MG63 (cell line): ENCODE data around the gene PRDX2. TPM values are rescaled to one million over a fixed set of nuclear protein-coding genes. Genes with fewer than 3 reads are reported as not detected.

Source experiments
- DNase-seq: peaks from one replicate; pipeline ENCODE4 v3.0.0-alpha.2; 2020
- H3K27me3 ChIP-seq: fragments of 250-450 bp; sonication (Bioruptor Pico); 2 replicates; pipeline ENCODE4 v1.5.1; 2020; ENCODE audit warnings: mild to moderate bottlenecking, moderate library complexity
- H3K36me3 ChIP-seq: fragments of 250-450 bp; sonication (Bioruptor Pico); 2 replicates; pipeline ENCODE4 v1.5.1; 2020; ENCODE audit warnings: mild to moderate bottlenecking, moderate library complexity
- H3K4me3 ChIP-seq: fragments of 250-450 bp; sonication (Bioruptor Pico); 2 replicates; pipeline ENCODE4 v1.5.1; 2020; ENCODE audit warnings: mild to moderate bottlenecking, moderate library complexity
- H3K9me3 ChIP-seq: fragments of 250-450 bp; sonication (Bioruptor Pico); 2 replicates; pipeline ENCODE4 v1.5.1; 2020; ENCODE audit warnings: mild to moderate bottlenecking, moderate library complexity
- total RNA-seq: library from RNA; depleted of rRNA; stranded (reverse); fragments of >200 nt; shearing (Covaris generic); gene quantifications from 2 replicates; pipeline ENCODE4 v1.2.3, GENCODE V29; 2014; ENCODE audit warnings: low replicate concordance

The PRDX2 gene
- total RNA-seq, 1 experiment from 2014 or later = 325 TPM

GRCh38 chr19:12788042-12788681 is 13.4 kb downstream of the PRDX2 start:
- no peak for DNase-seq
- Histone ChIP-seq H3K27me3 (no peaks in the 10 kb centered on the region), H3K9me3 (no peaks in the 10 kb centered on the region), H3K4me3 (peak overlapping the region; percentile 37), H3K36me3 (peaks cover 14% of the 10 kb centered on the region)

- no peak for DNase-seq
- no peak overlapping the region for H3K4me3 ChIP-seq
- no peaks in the 10 kb centered on the region for H3K27me3 ChIP-seq
- peaks cover 7% of the 10 kb centered on the region for H3K36me3 ChIP-seq
- no peaks in the 10 kb centered on the region for H3K9me3 ChIP-seq
These were observed 14.1 kb downstream of the PRDX2 start for GRCh38 chr19:12787458-12787857.

GRCh38 chr19:12786952-12787351 is 14.6 kb downstream of the PRDX2 start:
- no peaks in the 10 kb centered on the region for H3K27me3 ChIP-seq
- no peaks in the 10 kb centered on the region for H3K9me3 ChIP-seq
- H3K36me3 ChIP-seq = peaks cover 2% of the 10 kb centered on the region
- DNase-seq = no peak
- H3K4me3 ChIP-seq = no peak overlapping the region

- Histone ChIP-seq H3K9me3 (no peaks in the 10 kb centered on the region), H3K36me3 (no peaks in the 10 kb centered on the region), H3K27me3 (no peaks in the 10 kb centered on the region), H3K4me3 (no peak overlapping the region)
- DNase-seq = peak; percentile 84
These were observed 15.3 kb downstream of the PRDX2 start for GRCh38 chr19:12786141-12786870.

GRCh38 chr19:12785431-12786031 is 16.1 kb downstream of the PRDX2 start:
- peak; percentile 37 for DNase-seq

GRCh38 chr19:12784871-12785430 is 16.6 kb downstream of the PRDX2 start:
- no peak for DNase-seq
- H3K36me3 ChIP-seq = no peaks in the 10 kb centered on the region
- H3K4me3 ChIP-seq = no peak overlapping the region
- no peaks in the 10 kb centered on the region for H3K9me3 ChIP-seq
- H3K27me3 ChIP-seq = no peaks in the 10 kb centered on the region

More at GRCh38 chr19:12785431-12786031, 16.1 kb downstream of the PRDX2 start:
- Histone ChIP-seq H3K9me3 (no peaks in the 10 kb centered on the region), H3K4me3 (no peak overlapping the region), H3K36me3 (no peaks in the 10 kb centered on the region), H3K27me3 (no peaks in the 10 kb centered on the region)

- Histone ChIP-seq H3K36me3 (no peaks in the 10 kb centered on the region), H3K27me3 (no peaks in the 10 kb centered on the region), H3K9me3 (no peaks in the 10 kb centered on the region), H3K4me3 (no peak overlapping the region)
- DNase-seq = no peak
These were observed 17.2 kb downstream of the PRDX2 start for GRCh38 chr19:12784394-12784870.

GRCh38 chr19:12783849-12784393 is 17.7 kb downstream of the PRDX2 start:
- DNase-seq = peak; percentile 38
- H3K4me3 ChIP-seq = no peak overlapping the region
- no peaks in the 10 kb centered on the region for H3K9me3 ChIP-seq
- no peaks in the 10 kb centered on the region for H3K27me3 ChIP-seq
- no peaks in the 10 kb centered on the region for H3K36me3 ChIP-seq

GRCh38 chr19:12783291-12783848 is 18.2 kb downstream of the PRDX2 start:
- Histone ChIP-seq H3K27me3 (no peaks in the 10 kb centered on the region), H3K4me3 (no peak overlapping the region)

GRCh38 chr19:12782424-12783290 is 18.9 kb downstream of the PRDX2 start:
- H3K27me3 ChIP-seq = no peaks in the 10 kb centered on the region
- peak overlapping the region; percentile 42 for H3K4me3 ChIP-seq
- DNase-seq = peak; percentile 93
- H3K36me3 ChIP-seq = no peaks in the 10 kb centered on the region
- H3K9me3 ChIP-seq = no peaks in the 10 kb centered on the region

More at GRCh38 chr19:12783291-12783848, 18.2 kb downstream of the PRDX2 start:
- no peaks in the 10 kb centered on the region for H3K36me3 ChIP-seq
- H3K9me3 ChIP-seq = no peaks in the 10 kb centered on the region
- peak; percentile 45 for DNase-seq

GRCh38 chr19:12782174-12782423 is 19.5 kb downstream of the PRDX2 start:
- no peaks in the 10 kb centered on the region for H3K9me3 ChIP-seq
- H3K4me3 ChIP-seq = peak overlapping the region; percentile 42
- no peaks in the 10 kb centered on the region for H3K36me3 ChIP-seq
- no peak for DNase-seq
- H3K27me3 ChIP-seq = no peaks in the 10 kb centered on the region

- Histone ChIP-seq H3K27me3 (no peaks in the 10 kb centered on the region), H3K36me3 (peaks cover 3% of the 10 kb centered on the region), H3K4me3 (peak overlapping the region; percentile 54), H3K9me3 (no peaks in the 10 kb centered on the region)
- DNase-seq = peak; percentile 97
These were observed 22.2 kb downstream of the PRDX2 start for GRCh38 chr19:12779162-12779993.

GRCh38 chr19:12778905-12779161 is 22.8 kb downstream of the PRDX2 start:
- no peaks in the 10 kb centered on the region for H3K27me3 ChIP-seq
- H3K36me3 ChIP-seq = peaks cover 8% of the 10 kb centered on the region
- no peaks in the 10 kb centered on the region for H3K9me3 ChIP-seq
- DNase-seq = no peak
- peak overlapping the region; percentile 54 for H3K4me3 ChIP-seq

GRCh38 chr19:12778017-12778904 is 23.3 kb downstream of the PRDX2 start:
- Histone ChIP-seq H3K4me3 (peak overlapping the region; percentile 54), H3K27me3 (no peaks in the 10 kb centered on the region), H3K36me3 (peaks cover 11% of the 10 kb centered on the region), H3K9me3 (no peaks in the 10 kb centered on the region)
- DNase-seq = peak; percentile 94
